PC-3 (cell line): Measurements from ENCODE around the gene SCAPER.

ENCODE experiments used
- CTCF ChIP-seq: fragments of 300-600 bp; sonication (generic); conservative IDR thresholded peaks from 2 replicates; pipeline ENCODE4 v1.5.1; 2017; ENCODE audit warnings: antibody characterized with exemption, low read depth, mild to moderate bottlenecking, low read length
- EZH2 ChIP-seq: fragments of 300-600 bp; sonication (generic); IDR thresholded peaks from one replicate; pipeline ENCODE4 v1.6.1; 2017; ENCODE audit warnings: antibody characterized with exemption, mild to moderate bottlenecking, low read length; ENCODE audit not compliant: unreplicated experiment
- EZH2phosphoT487 ChIP-seq: fragments of 300-600 bp; sonication (generic); IDR thresholded peaks from 2 replicates; pipeline ENCODE4 v1.6.1; 2018; ENCODE audit warnings: mild to moderate bottlenecking, antibody characterized with exemption, low read length, borderline replicate concordance

- TF ChIP-seq EZH2 (no peak), CTCF (no peak), EZH2phosphoT487 (no peak)
Measured at GRCh38 chr15:76682259-76682658, 222.9 kb downstream of the SCAPER start.
